Mucosa of rectum (tissue), 2 donors: ENCODE results near the gene SMIM29.
A peak's percentile ranks its signal among the peaks of the same experiment; 100 is the strongest.
"Not testable (repeated sequence)": the region's sequence is repeated elsewhere in the genome, so short reads cannot be mapped to it uniquely, and the experiment has no call there.

Source experiments
- H3K27ac ChIP-seq, 2 donors: one replicate each; pipeline ENCODE4 v1.7.0; 2013; ENCODE audit warnings: inconsistent platforms in 2 of 2, low read depth in 2 of 2, low read length in 2 of 2
- H3K27me3 ChIP-seq, 2 donors: one replicate each; pipeline ENCODE4 v1.7.0; 2013; ENCODE audit warnings: low read length in 2 of 2; ENCODE audit not compliant: control insufficient read depth in 2 of 2, insufficient read depth in 2 of 2
- H3K36me3 ChIP-seq, 2 donors: one replicate each; pipeline ENCODE4 v1.7.0; 2013; ENCODE audit warnings: low read length in 2 of 2; ENCODE audit not compliant: control insufficient read depth in 2 of 2, insufficient read depth in 2 of 2
- H3K4me1 ChIP-seq, 2 donors: one replicate each; pipeline ENCODE4 v1.7.0; 2013; ENCODE audit warnings: low read length in 2 of 2, mild to moderate bottlenecking in 1 of 2; ENCODE audit not compliant: control insufficient read depth in 2 of 2, insufficient read depth in 2 of 2
- H3K4me3 ChIP-seq, 2 donors: one replicate each; pipeline ENCODE4 v1.7.0; 2013; ENCODE audit warnings: low read length in 2 of 2
- H3K9ac ChIP-seq, 2 donors: one replicate each; pipeline ENCODE4 v1.7.0; 2013; ENCODE audit warnings: low read length in 2 of 2, low read depth in 1 of 2, mild to moderate bottlenecking in 1 of 2
- H3K9me3 ChIP-seq, 2 donors: one replicate each; pipeline ENCODE4 v1.7.0; 2013; ENCODE audit warnings: low read length in 2 of 2; ENCODE audit not compliant: control insufficient read depth in 2 of 2
- donor health status: healthy.
- donor health status: Normal muscosa, but diverticular disease.

Gene SMIM29

DNA sequence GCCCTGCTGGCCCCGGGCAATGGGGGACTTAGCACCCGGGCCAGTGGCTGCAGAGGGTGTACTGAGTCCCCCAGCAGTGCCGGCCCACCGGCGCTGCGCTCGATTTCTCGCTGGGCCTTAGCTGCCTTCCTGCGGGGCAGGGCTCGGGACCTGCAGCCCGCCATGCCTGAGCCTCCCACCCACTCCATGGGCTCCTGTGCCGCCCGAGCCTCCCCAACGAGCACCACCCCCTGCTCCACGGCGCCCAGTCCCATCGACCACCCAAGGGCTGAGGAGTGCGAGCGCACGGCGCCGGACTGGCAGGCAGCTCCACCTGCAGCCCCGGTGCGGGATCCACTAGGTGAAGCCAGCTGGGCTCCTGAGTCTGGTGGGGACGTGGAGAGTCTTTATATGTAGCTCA, 20.3 kb upstream of the SMIM29 start:
- H3K4me1 ChIP-seq, H3K4me3 ChIP-seq, H3K9ac ChIP-seq: not testable (repeated sequence)

GRCh38 chr6:34267746-34268145, 18.9 kb upstream of the SMIM29 start:
- Histone ChIP-seq H3K9ac (no peak overlapping the region), H3K4me3 (no peak overlapping the region), H3K4me1 (no peaks in the 10 kb centered on the region), H3K36me3 (no peaks in the 10 kb centered on the region), H3K27ac (no peak overlapping the region), H3K27me3 (no peaks in the 10 kb centered on the region), H3K9me3 (no peaks in the 10 kb centered on the region)

More for the DNA sequence above, 20.3 kb upstream of the SMIM29 start:
- not testable (repeated sequence) for H3K36me3 ChIP-seq, H3K9me3 ChIP-seq, H3K27me3 ChIP-seq, H3K27ac ChIP-seq

DNA sequence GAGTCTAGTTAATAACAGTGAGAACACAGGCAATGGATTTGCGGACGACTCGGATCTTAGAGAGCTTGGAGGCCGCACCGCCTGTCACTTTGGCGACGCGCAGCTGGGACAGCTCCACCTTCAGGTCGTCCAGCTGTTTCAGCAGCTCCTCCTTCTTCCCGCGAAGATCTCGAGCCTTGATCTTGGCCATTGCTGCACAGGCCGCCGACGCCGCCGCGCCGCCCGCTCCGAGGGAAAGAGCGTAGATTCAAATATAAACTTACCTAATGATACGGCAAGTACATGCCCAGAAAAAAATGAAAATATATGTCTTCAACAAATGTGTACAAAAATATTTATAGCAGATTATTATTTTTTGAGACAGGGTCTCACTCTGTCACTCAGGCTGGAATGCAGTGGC, 14.7 kb upstream of the SMIM29 start:
- H3K4me1 ChIP-seq, H3K27me3 ChIP-seq, H3K27ac ChIP-seq, H3K4me3 ChIP-seq, H3K9me3 ChIP-seq, H3K36me3 ChIP-seq, H3K9ac ChIP-seq: not testable (repeated sequence)

DNA sequence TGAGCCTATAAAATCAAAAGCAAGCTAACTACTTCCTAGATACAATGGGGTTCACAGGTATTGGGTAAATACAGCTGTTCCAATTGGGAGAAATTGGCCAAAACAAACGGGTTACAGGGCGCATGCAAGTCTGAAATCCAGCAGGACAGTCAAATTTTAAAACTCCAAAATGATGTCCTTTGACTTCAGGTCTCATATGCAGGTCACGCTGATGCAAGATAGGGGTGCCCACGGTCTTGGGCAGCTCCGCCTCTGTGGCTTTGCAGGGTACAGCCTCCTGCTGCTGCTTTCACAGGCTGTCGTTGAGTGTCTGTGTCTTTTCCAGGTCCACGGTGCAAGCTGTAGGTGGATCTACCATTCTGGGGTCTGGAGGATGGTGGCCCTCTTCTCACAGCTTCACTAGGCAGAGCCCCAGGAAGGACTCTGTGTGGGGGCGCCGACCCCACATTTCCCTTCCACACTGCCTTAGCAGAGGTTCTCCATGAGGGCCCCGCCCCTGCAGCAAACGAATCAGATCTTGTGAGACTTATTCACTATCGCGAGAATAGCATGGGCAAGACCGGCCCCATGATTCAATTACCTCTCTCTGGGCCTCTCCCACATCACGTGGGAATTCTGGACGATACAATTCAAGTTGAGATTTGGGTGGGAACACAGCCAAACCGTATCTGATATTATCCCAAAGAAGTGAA, 11.9 kb upstream of the SMIM29 start:
- no peak overlapping the region for H3K9ac ChIP-seq
- no peaks in the 10 kb centered on the region for H3K36me3 ChIP-seq
- H3K4me3 ChIP-seq, result no peak overlapping the region
- no peaks in the 10 kb centered on the region for H3K4me1 ChIP-seq
- no peak overlapping the region for H3K27ac ChIP-seq
- H3K9me3 ChIP-seq, result no peaks in the 10 kb centered on the region
- no peaks in the 10 kb centered on the region for H3K27me3 ChIP-seq

GRCh38 chr6:34259529-34260069, 10.8 kb upstream of the SMIM29 start:
- Histone ChIP-seq H3K4me1 (no peaks in the 10 kb centered on the region), H3K27ac (no peak overlapping the region), H3K36me3 (no peaks in the 10 kb centered on the region), H3K27me3 (no peaks in the 10 kb centered on the region), H3K9ac (no peak overlapping the region), H3K9me3 (no peaks in the 10 kb centered on the region), H3K4me3 (no peak overlapping the region)

- H3K9ac ChIP-seq, H3K4me3 ChIP-seq, H3K27ac ChIP-seq, H3K9me3 ChIP-seq, H3K27me3 ChIP-seq, H3K36me3 ChIP-seq: not testable (repeated sequence)
- H3K4me1 ChIP-seq, result peaks cover 11 to 13% of the 10 kb centered on the region in 2 donors
These were observed 3.6 kb upstream of the SMIM29 start for GRCh38 chr6:34252395-34252794.

DNA sequence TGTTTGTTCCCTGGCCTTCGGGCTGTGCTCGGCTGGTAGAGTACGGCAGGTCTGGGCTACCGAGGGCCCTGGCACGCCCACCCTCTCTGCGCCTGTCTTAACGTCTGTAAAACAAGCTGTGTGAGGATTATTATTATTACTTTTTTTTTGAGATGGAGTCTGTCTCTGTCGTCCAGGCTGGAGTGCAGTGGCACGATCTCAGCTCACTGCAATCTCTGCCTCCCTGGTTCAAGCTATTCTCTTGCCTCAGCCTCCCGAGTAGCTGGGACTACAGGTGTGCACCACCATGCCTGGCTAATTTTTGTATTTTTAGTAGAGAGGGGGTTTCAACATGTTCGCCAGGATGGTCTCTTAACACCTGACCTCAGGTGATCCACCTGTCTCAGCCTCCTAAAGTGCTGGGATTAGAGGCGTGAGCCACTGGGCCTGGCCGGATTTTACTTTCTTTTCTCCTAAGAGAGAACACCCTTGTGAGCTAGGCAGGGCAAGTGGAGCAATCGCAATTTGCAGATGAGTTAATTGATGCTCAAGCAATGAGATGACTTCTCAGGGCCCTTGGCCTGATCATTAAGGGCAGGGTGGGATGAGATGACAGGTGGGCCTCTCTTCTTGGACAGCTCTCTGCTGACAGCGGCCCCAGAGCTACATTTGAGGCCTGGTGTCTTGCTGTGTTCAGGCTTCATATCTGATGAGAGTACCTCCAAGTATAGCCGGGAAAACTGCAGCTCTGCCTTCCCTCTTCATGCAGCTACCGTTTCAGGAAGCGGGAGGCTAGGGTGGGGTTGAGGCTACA, 859 bp upstream of the SMIM29 start:
- peak overlapping the region; percentile 74 to 77 for H3K4me3 ChIP-seq
- H3K27me3 ChIP-seq, result no peaks in the 10 kb centered on the region
- peak overlapping the region; percentile 74 to 81 for H3K27ac ChIP-seq
- peak overlapping the region; percentile 66 to 90 for H3K9ac ChIP-seq
- no peaks in the 10 kb centered on the region for H3K9me3 ChIP-seq
- H3K4me1 ChIP-seq, result peaks cover 11 to 13% of the 10 kb centered on the region in 2 donors
- H3K36me3 ChIP-seq, result no peaks in the 10 kb centered on the region

- no peaks in the 10 kb centered on the region for H3K36me3 ChIP-seq
- H3K4me1 ChIP-seq, result peaks cover 14 to 19% of the 10 kb centered on the region in 2 donors
- peak overlapping the region; percentile 76 to 85 for H3K9ac ChIP-seq
These were observed 544 bp downstream of the SMIM29 start for GRCh38 chr6:34248198-34248726.

DNA sequence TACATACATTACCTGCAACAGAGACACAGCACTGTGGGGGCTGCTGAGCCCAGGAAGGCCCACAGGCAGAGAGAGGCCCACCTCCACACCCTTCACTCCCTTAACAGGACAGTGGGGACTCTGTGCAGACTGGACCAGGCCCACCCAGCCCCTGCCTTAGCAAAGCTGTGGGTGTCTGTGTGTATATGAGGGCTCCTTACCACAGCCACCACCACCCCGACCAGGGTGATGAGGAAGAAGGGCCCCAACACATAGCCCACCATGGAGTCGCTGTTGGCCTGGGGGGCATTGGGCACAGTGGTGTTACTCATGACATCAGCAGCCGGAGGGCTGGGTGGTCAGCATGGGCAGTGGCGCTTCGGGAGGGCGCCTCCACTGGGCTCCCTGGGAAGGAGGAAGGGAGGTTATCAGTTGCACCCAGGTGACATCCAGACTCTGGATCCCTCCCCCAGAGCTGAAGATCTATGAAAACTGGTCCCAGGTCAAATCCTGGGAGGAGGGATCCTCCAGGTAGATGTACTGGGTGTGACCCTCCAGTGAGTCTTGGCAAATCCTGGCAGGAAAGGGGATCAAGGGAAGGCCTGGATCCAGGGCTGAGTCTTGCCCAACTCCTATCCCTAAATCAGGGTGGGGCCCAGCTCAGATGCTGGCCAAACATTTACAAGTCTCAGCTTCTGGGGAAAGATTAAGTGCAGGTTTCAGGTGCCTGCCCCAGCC, 1.2 kb downstream of the SMIM29 start:
- Histone ChIP-seq H3K9me3 (no peaks in the 10 kb centered on the region), H3K9ac (peak overlapping the region in 1 of 2 donors; percentile 85), H3K27ac (no peak overlapping the region), H3K4me1 (peaks cover 14 to 19% of the 10 kb centered on the region in 2 donors), H3K27me3 (no peaks in the 10 kb centered on the region), H3K36me3 (peaks cover 0 to 3% of the 10 kb centered on the region in 2 donors), H3K4me3 (no peak overlapping the region)

More at GRCh38 chr6:34248198-34248726, 544 bp downstream of the SMIM29 start:
- no peaks in the 10 kb centered on the region for H3K27me3 ChIP-seq
- no peaks in the 10 kb centered on the region for H3K9me3 ChIP-seq
- H3K4me3 ChIP-seq, result peak overlapping the region; percentile 77 to 86
- H3K27ac ChIP-seq, result peak overlapping the region; percentile 79 to 86
